GM21786 (cell line): Measurements from ENCODE around the gene PI4K2A.
A peak's percentile ranks its signal among the peaks of the same experiment; 100 is the strongest.
"Not testable (repeated sequence)": the region's sequence is repeated elsewhere in the genome, so short reads cannot be mapped to it uniquely, and the experiment has no call there.

ENCODE experiments used
- ATAC-seq: cut with Tn5 transposase; IDR thresholded peaks from one replicate; pipeline ENCODE4 v1.9.1; 2021; ENCODE audit not compliant: unreplicated experiment

PI4K2A gene

GRCh38 chr10:97673736-97674525 lies 33.5 kb downstream of the PI4K2A start:
- no peak for ATAC-seq

GRCh38 chr10:97675222-97675621 lies 34.8 kb downstream of the PI4K2A start:
- no peak for ATAC-seq

GRCh38 chr10:97676770-97677581 lies 36.5 kb downstream of the PI4K2A start:
- peak; percentile 71 for ATAC-seq

GRCh38 chr10:97679594-97679993 lies 39.1 kb downstream of the PI4K2A start:
- no peak for ATAC-seq

GRCh38 chr10:97682042-97682441 lies 41.6 kb downstream of the PI4K2A start:
- no peak for ATAC-seq

GRCh38 chr10:97683556-97684367 lies 43.3 kb downstream of the PI4K2A start:
- ATAC-seq: no peak

- ATAC-seq: not testable (repeated sequence)
These were observed 43.9 kb downstream of the PI4K2A start for GRCh38 chr10:97684368-97684713.

- ATAC-seq: no peak
These were observed 44.5 kb downstream of the PI4K2A start for GRCh38 chr10:97684866-97685394.

- no peak for ATAC-seq
These were observed 45.0 kb downstream of the PI4K2A start for GRCh38 chr10:97685395-97685958.

GRCh38 chr10:97686301-97686961 lies 46.0 kb downstream of the PI4K2A start:
- ATAC-seq: no peak

GRCh38 chr10:97686962-97687784 lies 46.7 kb downstream of the PI4K2A start, which contains the start of gene AVPI1:
Gene AVPI1, minus strand, starts transcription at chr10:97687241. Its CDS starts 7,336 bp downstream, at chr10:97679905.
- ATAC-seq: peak; percentile 91

- no peak for ATAC-seq
These were observed 47.6 kb downstream of the PI4K2A start for GRCh38 chr10:97687785-97688781.

GRCh38 chr10:97689559-97690020 lies 49.1 kb downstream of the PI4K2A start:
- no peak for ATAC-seq

- ATAC-seq: no peak
These were observed 49.7 kb downstream of the PI4K2A start for GRCh38 chr10:97690133-97690532.

- ATAC-seq: not testable (repeated sequence)
These were observed 57.7 kb downstream of the PI4K2A start for GRCh38 chr10:97698072-97698655.

GRCh38 chr10:97701438-97702069 lies 61.1 kb downstream of the PI4K2A start:
- peak; percentile 66 for ATAC-seq
